Stimulated activated CD4-positive, alpha-beta T cell treated with anti-CD3 and anti-CD28 coated beads, Interleukin-12 subunit alpha, Interleukin-12 subunit beta, amount 100 ng/mL, for 24 hours (primary cell): Measurements from ENCODE around the gene AHI1.

ENCODE experiments used
- DNase-seq, 2 experiments: peaks; one replicate each; pipeline ENCODE4 v3.0.0-alpha.2; 2020; ENCODE audit warnings: low read depth in 2 of 2

The AHI1 gene

GRCh38 chr6:135451617-135452190, 45.8 kb downstream of the AHI1 start:
- DNase-seq, result no peak

GRCh38 chr6:135449246-135449645, 48.3 kb downstream of the AHI1 start:
- no peak for DNase-seq

- DNase-seq, result no peak
Measured at GRCh38 chr6:135440087-135440792, 57.3 kb downstream of the AHI1 start.

- DNase-seq, result no peak
Measured at GRCh38 chr6:135439549-135439948, 58.0 kb downstream of the AHI1 start.

GRCh38 chr6:135438907-135439535, 58.5 kb downstream of the AHI1 start:
- DNase-seq, result no peak

- DNase-seq, result no peak
Measured at GRCh38 chr6:135434991-135435390, 62.5 kb downstream of the AHI1 start.

GRCh38 chr6:135434095-135434494, 63.4 kb downstream of the AHI1 start:
- no peak for DNase-seq

GRCh38 chr6:135428078-135428477, 69.5 kb downstream of the AHI1 start:
- DNase-seq, result no peak

- DNase-seq, result no peak
Measured at GRCh38 chr6:135426833-135427232, 70.7 kb downstream of the AHI1 start.

GRCh38 chr6:135424385-135424784, 73.2 kb downstream of the AHI1 start:
- DNase-seq, result no peak

- no peak for DNase-seq
Measured at GRCh38 chr6:135423649-135424128, 73.9 kb downstream of the AHI1 start.

GRCh38 chr6:135419162-135419561, 78.4 kb downstream of the AHI1 start:
- DNase-seq, result no peak

- DNase-seq, result no peak
Measured at GRCh38 chr6:135418040-135418760, 79.3 kb downstream of the AHI1 start.

GRCh38 chr6:135412761-135413160, 84.8 kb downstream of the AHI1 start:
- DNase-seq, result no peak

- no peak for DNase-seq
Measured at GRCh38 chr6:135411849-135412248, 85.7 kb downstream of the AHI1 start.

- DNase-seq, result no peak
Measured at GRCh38 chr6:135411339-135411738, 86.2 kb downstream of the AHI1 start.

GRCh38 chr6:135410856-135411255, 86.7 kb downstream of the AHI1 start:
- DNase-seq, result no peak

- DNase-seq, result no peak
Measured at GRCh38 chr6:135403584-135403983, 94.0 kb downstream of the AHI1 start.

- DNase-seq, result no peak
Measured at GRCh38 chr6:135402311-135402710, 95.2 kb downstream of the AHI1 start.

- no peak for DNase-seq
Measured at GRCh38 chr6:135397172-135397952, 100.2 kb downstream of the AHI1 start.

- no peak for DNase-seq
Measured at GRCh38 chr6:135395136-135395535, 102.4 kb downstream of the AHI1 start.

GRCh38 chr6:135393289-135393688, 104.3 kb downstream of the AHI1 start:
- DNase-seq, result no peak
